Measurements from ENCODE around the gene PROCA1.

- no peak for TF ChIP-seq POLR2A (IDR thresholded peaks at IDR 0.05)
- TF ChIP-seq, protein P1, sequence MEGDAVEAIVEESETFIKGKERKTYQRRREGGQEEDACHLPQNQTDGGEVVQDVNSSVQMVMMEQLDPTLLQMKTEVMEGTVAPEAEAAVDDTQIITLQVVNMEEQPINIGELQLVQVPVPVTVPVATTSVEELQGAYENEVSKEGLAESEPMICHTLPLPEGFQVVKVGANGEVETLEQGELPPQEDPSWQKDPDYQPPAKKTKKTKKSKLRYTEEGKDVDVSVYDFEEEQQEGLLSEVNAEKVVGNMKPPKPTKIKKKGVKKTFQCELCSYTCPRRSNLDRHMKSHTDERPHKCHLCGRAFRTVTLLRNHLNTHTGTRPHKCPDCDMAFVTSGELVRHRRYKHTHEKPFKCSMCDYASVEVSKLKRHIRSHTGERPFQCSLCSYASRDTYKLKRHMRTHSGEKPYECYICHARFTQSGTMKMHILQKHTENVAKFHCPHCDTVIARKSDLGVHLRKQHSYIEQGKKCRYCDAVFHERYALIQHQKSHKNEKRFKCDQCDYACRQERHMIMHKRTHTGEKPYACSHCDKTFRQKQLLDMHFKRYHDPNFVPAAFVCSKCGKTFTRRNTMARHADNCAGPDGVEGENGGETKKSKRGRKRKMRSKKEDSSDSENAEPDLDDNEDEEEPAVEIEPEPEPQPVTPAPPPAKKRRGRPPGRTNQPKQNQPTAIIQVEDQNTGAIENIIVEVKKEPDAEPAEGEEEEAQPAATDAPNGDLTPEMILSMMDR (IDR thresholded peaks at IDR 0.05) = no peak
Observed at GRCh38 chr17:28711723-28712031, at the start of gene PROCA1.
